Fibroblast of skin of right quadriceps (primary cell): ENCODE data around the gene KDM2B.
A peak's percentile ranks its signal among the peaks of the same experiment; 100 is the strongest.
"Not testable (repeated sequence)": the region's sequence is repeated elsewhere in the genome, so short reads cannot be mapped to it uniquely, and the experiment has no call there.

Source experiments
- DNase-seq: peaks from one replicate; pipeline ENCODE4 v3.0.0-alpha.2; 2013

KDM2B gene

DNA sequence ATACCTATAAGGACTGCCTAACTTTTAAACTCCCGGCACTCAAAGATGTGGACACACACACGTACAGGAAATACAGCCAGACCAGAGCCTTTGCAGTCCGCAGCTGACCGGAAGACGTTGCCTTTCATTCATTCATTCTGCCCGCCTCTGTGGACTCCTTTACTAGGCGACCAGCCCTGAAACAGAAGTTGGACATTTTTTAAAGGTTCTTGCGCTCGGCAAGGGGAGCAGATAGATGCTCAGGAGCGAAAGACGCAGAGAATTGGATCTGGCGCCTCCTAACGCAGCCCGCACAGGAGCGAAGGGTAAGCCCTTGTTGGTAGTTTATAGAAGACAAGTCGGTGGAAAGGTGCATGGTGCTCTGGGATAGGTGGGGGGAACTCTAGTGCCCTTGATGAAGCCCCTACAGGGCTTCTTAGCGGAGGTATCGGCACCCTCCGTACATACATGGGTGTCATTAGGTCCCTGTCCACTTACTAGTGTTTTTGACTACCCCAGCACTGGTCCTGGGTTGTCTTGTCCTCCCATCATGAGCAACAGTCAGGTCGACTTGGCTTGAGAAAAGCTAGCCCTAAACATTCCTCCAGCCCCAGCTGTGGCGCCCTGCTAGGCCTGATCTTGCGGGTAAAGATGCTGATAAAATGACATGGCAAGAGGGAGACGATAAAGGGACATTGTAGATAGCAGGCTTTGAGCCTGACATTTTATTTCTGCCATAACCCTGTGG is at the start of gene KDM2B:
Gene KDM2B (minus strand): TSS at position 65 of the 727 bp plus-strand sequence. CDS start 112 bp downstream, outside the sequence.
- peak; percentile 19 for DNase-seq

DNA sequence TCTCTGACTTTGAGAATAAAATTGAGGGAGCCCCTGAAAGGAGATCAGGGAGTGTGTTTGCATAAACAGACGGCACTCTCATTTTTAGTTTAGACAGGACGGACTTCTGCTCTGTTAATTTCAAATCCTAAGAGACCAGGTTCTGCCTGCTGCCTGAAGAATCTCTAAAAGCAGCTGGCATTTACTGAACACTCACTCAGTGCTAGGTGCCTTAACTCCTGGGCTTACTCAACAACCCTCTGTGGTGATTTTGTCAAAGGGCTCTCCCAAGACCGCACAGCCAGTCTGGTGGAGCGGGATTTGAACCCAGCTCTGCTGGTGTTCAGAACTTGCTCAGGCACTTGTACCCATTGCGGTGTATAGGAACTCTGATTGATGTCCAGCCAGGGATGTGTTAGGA is 47.7 kb upstream of the KDM2B start:
- DNase-seq: no peak

DNA sequence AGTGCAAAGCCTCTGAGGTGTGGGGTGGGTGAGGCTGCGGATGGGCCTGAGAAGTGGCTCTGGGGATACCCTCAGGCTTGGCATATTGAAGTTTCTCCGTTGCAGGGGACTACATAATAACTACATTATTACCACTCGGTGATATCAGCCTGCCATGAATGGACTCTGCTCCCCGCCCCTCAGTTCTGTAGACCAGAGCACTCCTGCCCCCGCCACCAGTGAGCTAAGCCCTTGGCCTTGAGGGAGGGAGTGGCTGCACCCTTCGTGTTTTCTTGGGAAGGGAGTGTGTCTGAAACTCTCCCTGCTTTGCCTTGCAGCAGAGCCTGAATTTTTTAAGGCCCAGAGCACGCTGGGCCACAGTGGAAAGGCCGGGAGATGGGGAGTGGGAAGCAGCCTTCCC is 47.2 kb upstream of the KDM2B start:
- DNase-seq: peak; percentile 22

DNA sequence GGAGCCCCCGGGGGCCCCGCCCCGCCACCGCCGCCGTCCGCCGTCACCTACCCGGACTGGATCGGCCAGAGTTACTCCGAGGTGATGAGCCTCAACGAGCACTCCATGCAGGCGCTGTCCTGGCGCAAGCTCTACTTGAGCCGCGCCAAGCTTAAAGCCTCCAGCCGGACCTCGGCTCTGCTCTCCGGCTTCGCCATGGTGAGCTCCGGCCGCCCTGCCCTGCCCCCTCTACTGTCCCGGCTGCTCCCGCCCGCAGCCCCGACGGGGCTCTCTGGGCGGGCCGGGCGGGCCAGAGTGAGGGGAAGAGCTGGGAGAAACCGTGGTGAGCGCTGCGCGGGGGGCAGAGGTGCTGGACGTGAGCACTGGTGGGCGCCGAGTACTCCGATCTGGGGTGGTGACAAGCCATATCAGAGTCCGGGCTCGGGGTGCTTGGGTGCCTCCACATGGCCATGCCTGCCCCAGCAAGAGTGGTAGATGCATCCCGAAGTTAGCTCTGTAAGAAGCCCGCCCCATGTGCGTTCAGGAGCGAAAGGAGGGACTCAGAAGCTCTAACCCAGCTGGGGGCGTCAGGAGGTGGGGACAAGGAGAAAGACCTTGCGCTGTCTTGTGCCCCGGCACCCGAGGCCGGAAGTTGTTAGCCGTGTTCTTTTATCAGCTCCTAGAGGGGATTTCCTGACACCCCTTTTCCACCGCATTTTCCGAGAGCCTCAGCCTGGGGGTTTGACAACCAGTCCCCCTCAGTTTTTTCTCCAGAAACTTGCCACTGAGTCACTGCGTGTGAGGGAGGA is 46.2 kb upstream of the KDM2B start:
- DNase-seq: peak; percentile 69

DNA sequence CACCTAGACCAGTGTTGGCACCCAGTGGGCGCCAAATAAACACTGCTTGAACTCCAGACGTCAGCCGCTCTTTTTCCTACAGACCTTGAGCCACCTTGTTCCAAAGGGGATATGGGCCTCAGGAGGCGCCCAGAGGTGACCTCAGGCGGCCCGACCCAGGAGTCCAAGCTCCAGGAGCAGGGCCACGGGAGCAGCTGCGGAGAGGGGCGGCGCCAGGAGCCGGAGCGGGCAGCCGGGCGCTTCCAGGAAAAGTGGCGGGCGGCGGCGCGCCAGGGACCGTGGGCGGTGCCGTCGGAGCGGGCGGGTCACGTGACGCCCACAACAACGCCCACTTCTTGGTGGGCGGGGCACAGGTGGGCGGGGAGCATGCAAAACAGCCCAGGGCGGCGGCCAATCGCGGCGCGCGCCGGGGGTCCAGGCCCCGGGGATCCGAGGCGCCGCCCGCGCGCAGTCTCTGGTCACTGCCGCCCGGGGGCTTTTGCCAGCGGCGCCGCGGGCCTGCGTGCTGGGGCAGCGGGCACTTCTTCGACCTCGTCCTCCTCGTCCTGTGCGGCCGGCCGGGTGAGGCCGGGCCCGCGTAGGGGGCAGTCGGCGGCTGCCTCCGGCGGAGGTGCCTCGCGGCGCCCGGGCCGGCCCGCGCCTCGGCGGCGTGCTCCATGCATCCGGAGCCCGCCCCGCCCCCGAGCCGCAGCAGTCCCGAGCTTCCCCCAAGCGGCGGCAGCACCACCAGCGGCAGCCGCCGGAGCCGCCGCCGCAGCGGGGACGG is 45.4 kb upstream of the KDM2B start, which contains the start of gene ORAI1:
Gene ORAI1 (plus strand): TSS at position 444 of the 766 bp plus-strand sequence.
- DNase-seq: peak; percentile 95

DNA sequence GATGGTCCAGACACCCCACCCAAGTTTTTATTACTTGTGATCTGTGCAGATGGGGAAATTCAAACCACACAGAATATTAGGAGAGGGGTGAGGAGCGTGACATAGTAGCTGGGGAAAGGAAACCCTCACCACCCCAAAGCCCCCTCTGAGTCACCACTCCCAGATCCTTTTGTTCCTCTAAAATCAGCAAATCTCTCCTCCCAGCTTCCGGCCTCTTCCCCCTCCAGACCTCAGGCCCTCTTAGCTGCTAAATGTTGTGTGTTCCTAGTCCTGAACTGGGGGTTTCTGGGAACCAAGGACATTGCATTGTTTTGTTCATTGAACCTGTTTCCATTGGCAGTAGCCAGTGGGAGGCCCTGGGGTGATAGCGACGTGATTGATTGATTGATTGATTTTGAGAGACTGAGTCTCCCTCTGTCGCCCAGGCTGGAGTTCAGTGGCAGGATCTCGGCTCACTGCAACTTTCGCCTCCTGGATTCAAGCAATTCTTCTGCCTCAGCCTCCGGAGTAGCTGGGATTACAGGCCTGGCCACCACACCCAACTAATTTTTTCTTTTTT is 39.6 kb upstream of the KDM2B start:
- peak; percentile 10 for DNase-seq

DNA sequence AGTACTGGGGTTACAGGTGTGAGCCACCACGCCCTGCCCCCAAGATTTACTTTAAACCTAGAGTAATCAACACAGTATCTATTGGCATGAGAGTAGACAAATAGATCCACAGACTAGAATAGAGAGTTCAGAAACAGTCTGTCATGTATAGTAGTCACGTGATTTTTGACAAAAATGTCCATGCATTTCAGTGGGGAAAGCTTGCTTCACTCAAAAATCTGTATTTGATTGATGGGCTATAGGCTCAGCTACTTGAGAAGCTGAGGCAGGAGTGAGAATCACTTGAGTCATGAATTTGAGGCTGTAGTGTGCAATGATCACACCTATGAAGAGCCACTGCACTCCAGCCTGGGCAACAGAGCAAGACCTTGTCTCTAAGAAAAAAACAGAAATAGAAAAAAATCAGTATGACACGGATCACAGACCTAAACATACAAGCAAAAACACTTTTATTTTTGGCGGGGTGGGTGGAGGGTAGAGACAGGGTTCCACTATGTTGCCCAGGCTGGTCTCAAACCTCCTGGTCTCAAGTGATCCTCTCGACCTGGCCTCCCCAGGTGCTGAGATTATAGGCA is 37.9 kb upstream of the KDM2B start:
- DNase-seq: no peak

DNA sequence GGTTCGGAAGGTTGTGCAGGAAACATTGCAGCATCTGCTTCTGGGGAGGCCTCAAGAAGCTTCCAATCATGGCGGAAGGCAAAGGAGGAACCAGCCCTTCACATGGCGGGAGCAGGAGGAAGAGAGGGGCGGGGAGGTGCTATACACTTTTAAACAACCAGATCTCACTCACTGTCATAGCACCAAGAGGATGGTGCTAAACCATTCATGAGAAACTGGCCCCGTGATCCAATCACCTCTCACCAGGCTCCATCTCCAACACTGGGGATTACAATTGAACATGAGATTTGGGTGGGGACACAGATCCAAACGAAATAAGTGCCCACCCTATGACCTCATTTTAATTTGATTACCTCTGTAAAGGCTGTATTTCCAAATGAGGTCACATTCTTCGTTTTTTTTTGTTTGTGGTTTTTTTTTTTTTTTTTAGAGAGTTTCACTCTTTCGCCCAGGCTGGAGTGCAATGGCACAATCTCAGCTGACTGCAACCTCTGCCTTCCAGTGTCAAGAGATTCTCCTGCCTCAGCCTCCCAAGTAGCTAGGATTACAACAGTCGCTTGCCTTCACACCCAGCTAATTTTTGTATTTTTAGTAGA is 34.1 kb upstream of the KDM2B start:
- DNase-seq: no peak

DNA sequence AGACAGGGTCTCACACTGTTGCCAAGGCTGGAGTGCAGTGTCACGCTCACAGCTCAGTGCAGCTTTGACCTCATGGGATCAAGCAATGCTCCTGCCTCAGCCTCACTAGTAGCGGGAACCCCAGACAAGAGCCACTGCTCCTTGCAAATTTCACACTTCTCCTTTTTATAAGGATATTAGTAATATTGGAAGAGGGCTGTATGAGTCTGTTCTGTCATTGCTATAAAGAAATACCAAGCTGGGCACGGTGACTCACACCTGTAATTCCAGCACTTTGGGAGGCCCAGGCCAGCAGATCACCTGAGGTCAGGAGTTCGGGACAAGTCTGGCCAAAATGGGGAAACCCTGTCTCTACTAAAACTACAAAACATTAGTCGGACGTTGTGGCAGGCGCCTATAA is 32.6 kb upstream of the KDM2B start:
- DNase-seq: no peak

DNA sequence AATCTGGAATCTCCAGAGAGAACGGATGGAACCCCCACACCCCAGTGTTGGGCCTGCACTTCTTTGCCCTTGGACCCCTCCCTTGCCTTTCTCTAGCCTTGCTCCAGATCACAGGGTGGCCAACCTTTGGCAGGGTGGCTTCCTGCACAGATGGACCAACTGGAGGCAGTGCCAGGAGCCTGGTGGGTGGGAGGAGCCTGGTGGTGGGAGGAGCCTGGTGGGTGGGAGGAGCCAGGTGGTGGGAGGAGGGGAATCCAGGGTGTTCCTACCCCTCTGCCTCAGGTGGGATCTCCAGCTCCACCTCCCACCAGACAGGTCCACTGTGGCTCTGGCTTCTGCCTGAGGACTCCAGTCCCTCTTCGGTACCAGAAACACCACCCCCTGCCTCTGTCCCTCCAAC is 30.5 kb upstream of the KDM2B start:
- no peak for DNase-seq

DNA sequence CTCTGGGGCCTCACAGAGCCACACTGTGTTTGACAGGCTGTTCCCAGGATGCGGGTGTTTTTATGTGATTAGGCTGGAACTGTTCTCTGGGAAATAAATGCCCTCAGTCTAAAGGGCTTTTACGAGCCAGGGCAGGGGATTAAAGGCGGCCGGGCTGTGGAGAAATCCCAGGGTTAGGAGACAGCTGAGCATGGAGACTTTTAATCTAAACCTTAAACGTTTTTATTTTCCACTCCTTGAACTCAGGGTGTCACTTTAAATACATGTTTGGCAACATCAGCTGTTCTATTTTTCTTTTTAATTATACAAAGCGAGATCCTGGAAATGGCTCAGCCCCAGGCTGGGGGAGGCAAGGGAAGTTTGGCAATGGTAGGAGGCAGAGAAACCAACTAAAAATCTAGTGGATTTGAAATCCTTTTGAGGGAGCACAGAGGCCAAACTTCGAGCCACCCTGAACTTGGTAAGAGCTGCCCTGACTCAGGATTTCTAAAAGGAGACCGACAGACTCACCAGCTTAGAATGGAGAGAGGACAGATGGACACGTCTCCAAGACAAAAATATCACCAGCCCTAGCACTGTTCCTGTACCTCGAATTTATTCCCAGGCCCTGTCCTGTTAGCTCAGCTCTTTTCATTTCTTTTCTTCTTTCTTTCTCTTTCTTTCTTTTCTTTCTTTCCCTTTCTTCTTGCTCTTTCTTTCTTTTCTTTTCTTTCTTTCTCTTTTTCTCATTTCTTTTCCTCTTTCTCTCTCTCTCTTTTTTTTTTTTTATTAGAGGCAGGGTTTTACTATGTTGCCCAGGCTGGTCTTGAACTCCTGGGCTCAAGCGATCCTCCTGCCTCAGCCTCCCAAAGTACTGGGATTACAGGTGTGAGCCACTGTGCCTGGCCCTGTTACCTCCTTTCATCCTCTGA is 29.7 kb upstream of the KDM2B start:
- DNase-seq: peak; percentile 11

DNA sequence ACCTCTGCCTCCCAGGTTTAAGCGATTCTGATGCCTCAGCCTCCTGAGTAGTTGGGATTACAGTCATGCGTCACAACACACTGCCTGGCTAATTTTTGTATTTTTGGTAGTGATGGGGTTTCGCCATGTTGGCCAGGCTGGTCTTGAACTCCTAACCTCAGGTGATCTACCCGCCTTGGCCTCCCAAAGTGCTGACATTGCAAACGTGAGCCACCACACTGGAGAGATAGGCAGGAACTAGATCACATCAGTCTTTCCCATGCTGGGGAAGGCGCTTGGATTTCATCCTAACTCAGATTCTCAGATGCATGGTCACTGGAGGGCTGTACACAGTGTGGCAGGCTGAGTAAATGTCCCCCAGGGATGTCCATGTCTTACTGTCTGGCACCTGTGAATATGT is 27.5 kb upstream of the KDM2B start:
- DNase-seq: no peak

DNA sequence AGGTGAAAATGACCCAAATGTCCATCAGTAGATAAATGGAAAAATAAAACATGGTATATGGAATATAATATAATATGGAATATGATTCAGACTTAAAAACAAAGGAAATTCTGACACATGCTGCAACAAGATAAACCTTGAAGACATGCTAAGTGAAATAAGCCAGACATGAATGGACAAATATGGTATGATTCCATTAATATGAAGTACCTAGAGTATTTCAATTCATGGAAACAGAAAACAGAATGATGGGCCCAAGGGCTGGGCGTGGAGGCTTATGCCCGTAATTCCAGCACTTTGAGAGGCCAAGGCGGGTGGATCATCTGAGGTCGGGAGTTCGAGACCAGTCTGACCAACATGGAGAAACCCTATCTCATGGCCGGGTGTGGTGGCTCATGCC is 22.8 kb upstream of the KDM2B start:
- no peak for DNase-seq

DNA sequence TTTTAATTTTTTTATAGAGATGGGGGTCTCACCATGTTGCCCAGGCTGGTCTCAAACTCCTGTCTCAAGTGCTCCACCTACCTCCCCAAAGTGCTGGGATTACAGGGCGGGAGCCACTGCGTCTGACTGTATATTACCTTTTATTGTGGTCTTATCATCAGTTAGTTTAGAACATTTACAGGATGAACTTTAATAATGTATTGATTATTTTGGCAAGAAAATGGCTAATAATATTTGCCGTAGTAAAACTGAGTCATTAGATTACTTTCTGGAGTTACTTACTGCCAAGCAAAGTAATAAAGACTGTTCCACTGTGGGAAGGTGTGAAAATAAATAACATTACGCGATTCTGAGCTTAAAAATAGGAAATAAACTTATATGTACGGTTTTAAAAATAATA is 21.9 kb upstream of the KDM2B start:
- no peak for DNase-seq

DNA sequence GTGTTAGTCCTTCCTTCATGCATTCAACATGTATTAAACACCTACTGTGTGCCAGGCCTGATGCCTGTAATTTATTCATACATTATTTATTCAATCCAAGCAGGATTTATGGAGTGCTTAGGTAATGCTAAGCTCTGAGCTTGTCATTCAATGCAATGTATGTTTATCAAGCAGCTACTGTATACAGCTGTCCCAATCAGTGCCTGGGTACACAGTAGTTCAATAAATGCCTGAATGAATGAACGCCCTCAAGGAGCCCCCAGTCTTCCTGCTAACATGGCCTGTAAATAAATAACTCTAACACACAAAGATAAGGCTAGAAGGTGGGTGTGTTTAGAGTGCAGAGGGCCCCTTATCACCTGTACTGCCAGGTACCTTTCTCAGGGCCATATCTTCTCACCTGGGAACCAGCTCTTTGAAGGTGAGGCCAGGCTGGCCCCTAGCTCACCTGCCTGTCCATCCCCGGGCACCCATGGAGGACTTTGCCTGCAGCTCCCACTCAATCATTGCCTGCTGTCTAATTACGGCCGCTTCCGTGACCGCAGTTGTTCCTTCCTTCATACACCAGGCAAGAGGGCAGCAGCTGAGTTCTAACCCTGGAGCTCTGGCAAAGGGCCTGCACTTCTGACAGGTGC is 20.0 kb upstream of the KDM2B start:
- DNase-seq: no peak

DNA sequence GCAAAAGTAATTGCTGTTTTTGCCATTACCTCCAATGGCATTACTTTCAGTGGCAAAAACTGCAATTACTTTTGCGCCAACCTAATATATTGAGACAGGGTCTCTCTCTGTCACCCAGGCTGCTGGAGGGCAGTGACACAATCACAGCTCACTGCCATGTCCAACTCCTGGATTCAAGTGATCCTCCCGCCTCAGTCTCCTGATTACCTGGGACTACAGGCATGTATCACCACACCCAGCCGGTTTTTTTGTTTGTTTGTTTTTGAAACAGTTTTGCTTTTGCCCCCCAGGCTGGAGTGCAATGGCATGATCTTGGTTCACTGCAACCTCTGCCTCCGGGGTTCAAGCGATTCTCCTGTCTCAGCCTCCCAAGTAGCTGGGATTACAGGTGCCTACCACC is 15.7 kb upstream of the KDM2B start:
- DNase-seq: no peak

DNA sequence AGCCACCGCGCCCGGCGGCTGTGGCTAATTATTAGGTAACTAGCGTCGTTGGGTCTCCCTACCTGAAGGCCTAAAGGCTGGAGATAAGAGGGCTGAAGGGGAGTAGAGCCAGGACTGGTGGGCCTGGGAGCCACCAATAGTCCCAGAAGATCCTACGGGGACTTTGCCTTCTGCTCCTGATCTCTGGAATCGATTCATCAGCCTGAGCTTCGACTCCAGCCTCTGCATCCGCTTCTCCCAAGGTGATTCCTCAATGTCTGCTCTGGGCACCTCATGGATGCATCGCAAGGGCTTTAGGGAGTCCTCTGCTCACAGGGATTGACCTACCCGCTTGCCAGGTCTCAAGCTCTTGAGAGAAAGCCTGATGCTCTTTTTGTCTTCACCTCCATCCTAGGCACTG is 14.7 kb upstream of the KDM2B start:
- no peak for DNase-seq

DNA sequence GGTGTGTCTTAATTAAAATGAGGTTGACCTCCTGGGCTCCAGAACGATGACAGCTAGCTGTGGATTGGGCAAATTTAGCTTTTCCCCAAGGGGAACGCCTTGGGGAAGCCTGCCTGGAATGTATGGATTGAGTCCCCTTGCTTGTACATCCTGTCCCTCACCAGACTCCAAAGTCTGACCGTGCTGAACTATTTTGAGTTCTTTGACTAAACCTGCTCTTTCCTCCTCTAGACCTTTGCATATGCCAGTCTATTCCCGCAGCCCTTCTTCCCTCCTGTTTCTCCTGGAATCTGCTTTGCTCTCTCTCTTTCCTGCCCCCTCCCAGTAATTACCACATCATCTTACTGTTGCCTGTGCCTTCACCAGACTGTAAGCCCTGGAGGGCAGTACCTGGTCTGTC is 11.5 kb upstream of the KDM2B start:
- DNase-seq: no peak

DNA sequence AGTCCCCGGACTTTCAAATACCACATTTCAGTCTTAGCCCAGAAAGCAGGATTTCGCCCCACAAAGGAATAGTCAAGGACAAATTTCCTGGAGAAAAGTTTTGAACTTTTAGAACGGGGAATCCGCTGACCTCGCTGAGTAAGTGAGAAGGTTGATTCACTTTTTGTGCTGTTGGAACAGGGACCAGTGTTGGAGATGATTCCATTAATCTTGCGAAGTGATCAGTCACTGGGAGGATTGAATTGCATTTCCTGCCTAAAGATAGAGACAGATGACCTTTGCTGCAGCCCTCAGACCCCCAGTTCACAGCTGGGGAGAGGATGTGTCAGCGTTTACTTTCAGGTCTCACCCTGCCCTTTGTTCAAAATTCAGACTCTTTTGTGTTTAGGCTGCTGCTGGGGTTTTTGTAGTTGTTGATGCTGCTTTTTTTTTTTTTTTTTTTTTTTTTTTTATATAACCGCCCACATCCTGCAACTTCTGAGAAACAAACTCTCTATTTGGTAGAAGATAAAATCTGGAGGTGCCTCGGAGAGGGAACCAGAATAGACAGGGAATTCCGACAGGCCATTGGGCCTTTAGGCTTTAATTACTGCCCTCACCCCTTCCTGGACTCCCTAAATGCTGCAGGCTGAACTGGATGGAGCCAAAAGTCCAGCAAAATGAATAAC is 9.8 kb upstream of the KDM2B start:
- DNase-seq: no peak

DNA sequence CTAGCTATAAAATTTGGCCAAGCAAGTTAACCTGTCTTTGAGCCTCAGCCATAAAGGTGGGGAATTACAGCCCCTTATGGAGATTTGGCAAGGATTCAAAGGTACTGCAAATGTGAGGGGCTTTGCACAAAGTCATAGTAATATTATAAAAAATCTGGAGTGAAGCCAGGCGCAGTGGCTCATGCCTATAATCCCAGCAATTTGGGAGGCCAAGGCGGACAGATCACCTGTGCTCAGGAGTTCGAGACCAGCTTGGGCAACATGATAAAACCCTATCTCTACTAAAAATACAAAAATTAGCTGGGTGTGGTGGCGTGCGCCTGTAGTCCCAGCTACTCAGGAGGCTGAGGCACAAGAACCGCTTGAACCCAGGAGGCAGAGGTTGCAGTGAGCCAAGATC is 4.1 kb upstream of the KDM2B start:
- DNase-seq: not testable (repeated sequence)
